ENCODE results near the gene PDXP.

The PDXP gene

GRCh38 chr22:37669586-37669985 lies 11.1 kb downstream of the PDXP start:
- intact Hi-C loops (cut with DNase I): loop anchor here (10.0 kb wide), 1 partner anchor 125 kb away; no protein-coding TSS in a partner anchor
- no peak for DNase-seq

DNA sequence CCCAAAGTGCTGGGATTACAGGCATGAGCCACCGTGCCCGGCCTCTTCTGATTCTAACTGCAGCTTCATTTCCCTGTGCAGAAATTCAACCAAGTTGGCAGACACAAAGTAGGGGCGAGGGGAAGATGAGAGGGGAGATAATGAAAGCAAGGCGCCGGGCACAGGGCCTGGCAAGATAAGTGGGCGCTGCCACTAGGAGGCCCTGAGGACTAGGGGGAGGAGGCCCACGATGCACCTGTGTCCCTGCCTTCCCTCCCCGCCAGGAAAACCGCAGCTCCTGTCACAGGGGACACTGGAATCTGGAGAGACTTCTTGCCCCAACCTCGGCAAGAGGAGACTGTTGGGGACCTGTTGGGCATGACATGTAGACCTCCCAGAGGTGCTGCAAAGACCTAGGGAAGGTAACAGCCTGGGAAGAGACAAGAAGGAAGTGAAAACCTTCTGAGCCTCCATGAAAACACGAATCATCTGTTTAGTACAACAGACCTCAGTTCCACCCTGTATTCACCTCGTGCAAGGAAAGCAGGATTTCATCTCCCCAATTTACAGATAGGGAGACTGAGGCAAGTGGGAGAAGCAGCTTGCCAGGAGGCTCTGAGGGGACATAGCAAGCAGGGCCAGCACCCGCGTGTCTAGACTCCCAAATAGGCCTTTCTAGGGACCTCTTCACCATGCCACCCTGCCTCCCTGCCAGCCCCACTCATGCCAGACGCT lies 13.8 kb downstream of the PDXP start:
- DNase-seq: no peak
- intact Hi-C loops (cut with DNase I): no loop called here

GRCh38 chr22:37672920-37673455 lies 14.5 kb downstream of the PDXP start:
- intact Hi-C loops (cut with DNase I): no loop called here

GRCh38 chr22:37674248-37674647 lies 15.7 kb downstream of the PDXP start:
- no peak for DNase-seq
- intact Hi-C loops (cut with DNase I): no loop called here

More at GRCh38 chr22:37672920-37673455, 14.5 kb downstream of the PDXP start:
- no peak for DNase-seq

- peak; percentile 68 to 98 (median 86) for DNase-seq
Measured at GRCh38 chr22:37674951-37675929, 16.7 kb downstream of the PDXP start, which contains the start of gene LGALS1. LGALS1 (plus strand) TSS chr22:37675636; CDS start chr22:37675703, 67 bp downstream.

GRCh38 chr22:37675930-37676735 lies 17.6 kb downstream of the PDXP start:
- DNase-seq: no peak
- intact Hi-C loops (cut with DNase I): no loop called here

More at GRCh38 chr22:37674951-37675929, 16.7 kb downstream of the PDXP start, which contains the start of gene LGALS1:
- intact Hi-C loops (cut with DNase I): no loop called here

GRCh38 chr22:37676736-37677492 lies 18.4 kb downstream of the PDXP start:
- intact Hi-C loops (cut with DNase I): no loop called here

GRCh38 chr22:37677493-37677974 lies 19.0 kb downstream of the PDXP start:
- intact Hi-C loops (cut with DNase I): no loop called here
- DNase-seq: no peak

More at GRCh38 chr22:37676736-37677492, 18.4 kb downstream of the PDXP start:
- DNase-seq: peak in 7 of 10 donors; percentile 38 to 95 (median 66)

- DNase-seq: no peak
- intact Hi-C loops (cut with DNase I): no loop called here
Measured at GRCh38 chr22:37678372-37678771, 19.8 kb downstream of the PDXP start.

DNA sequence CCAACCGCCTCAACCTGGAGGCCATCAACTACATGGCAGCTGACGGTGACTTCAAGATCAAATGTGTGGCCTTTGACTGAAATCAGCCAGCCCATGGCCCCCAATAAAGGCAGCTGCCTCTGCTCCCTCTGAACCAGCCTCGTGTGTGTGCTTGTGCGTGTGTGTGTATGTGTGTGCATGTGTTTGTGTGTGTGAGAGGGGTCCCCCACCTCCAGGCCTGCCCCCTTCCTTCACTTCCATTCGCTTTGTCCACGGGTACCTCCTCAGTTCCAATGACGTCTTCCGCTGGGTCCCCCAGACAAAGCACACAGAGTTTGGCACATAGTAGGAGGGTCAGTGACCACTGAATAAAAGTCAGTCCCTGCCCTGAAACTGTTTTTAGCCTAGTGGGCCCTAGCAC lies 21.1 kb downstream of the PDXP start:
- intact Hi-C loops (cut with DNase I): no loop called here
- DNase-seq: no peak

DNA sequence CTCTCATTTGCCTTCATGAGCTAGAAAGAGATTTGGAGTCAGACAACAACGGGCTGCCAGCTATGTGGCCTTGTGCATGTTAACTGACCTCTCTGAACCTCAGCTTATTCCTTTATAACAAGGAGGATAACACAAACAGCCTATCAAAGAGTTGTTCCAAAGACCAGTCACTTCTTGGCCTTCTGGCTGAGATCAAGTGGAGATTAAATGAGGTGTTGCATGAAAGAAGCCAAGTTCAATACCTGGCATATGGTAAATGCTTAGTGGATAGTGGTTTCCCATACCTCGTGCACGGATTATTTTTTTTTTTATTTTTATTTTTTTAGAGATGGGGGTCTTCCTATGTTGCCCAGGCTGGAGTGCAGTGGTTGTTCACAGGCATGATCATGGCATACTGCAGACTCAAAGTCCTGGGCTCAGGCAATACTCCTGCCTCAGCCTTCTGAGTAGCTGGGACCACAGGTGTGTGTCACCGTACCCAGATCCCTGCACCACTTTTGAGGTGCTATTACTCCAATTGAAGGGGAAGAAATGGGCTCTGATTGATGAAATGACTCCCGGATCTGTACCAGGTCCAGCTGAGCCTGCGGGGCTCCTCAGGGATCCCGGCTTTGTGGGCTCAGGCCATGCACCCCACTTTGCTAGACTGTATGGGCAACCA lies 21.8 kb downstream of the PDXP start:
- intact Hi-C loops (cut with DNase I): no loop called here

DNA sequence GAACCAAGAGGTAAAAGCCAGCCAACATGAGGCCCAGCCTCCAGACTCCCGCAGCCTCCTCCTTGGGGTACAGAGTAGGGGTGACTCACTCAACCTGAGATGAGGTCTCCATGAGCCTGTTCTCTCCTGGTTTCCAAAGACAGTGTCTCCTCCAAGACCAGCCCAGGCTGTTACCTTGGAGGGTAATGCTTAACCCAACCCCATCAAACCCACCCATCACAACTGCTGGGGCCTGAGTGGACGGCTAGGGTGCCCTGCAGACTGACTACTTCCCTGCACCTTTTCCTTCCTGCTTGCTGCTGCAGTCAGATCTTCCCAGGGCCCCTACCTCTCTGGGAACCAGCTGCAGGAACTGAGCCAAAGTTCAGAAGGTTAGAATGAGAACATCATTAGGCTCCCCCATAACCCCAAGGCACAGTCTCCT lies 22.5 kb downstream of the PDXP start:
- intact Hi-C loops (cut with DNase I): no loop called here
- no peak for DNase-seq

More for the DNA sequence above, 21.8 kb downstream of the PDXP start:
- DNase-seq: no peak

DNA sequence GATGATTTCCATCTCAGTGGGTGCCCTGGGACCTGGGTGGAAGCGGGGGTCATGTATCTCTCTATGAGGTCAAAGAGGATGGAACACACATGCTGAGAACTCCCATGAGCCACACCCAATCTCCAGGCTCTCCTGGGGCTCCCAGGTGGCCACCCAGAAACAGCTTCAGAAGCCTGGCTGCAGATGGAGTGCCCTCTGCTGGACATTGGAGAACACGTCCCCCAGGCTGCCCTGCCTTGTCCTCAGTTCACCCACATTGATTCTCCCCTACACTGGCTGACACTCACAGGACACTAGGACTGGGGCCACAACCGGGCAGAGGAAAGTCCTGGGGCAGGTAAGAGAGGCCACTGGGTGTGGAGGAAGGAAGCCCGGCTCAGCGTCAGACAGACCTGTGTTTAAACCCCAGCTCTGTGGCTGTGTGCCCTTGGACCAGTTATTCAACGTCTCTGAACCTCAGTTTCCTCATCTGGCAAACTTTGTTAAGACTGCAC lies 23.1 kb downstream of the PDXP start:
- intact Hi-C loops (cut with DNase I): no loop called here
- peak; percentile 48 to 94 (median 63) for DNase-seq

DNA sequence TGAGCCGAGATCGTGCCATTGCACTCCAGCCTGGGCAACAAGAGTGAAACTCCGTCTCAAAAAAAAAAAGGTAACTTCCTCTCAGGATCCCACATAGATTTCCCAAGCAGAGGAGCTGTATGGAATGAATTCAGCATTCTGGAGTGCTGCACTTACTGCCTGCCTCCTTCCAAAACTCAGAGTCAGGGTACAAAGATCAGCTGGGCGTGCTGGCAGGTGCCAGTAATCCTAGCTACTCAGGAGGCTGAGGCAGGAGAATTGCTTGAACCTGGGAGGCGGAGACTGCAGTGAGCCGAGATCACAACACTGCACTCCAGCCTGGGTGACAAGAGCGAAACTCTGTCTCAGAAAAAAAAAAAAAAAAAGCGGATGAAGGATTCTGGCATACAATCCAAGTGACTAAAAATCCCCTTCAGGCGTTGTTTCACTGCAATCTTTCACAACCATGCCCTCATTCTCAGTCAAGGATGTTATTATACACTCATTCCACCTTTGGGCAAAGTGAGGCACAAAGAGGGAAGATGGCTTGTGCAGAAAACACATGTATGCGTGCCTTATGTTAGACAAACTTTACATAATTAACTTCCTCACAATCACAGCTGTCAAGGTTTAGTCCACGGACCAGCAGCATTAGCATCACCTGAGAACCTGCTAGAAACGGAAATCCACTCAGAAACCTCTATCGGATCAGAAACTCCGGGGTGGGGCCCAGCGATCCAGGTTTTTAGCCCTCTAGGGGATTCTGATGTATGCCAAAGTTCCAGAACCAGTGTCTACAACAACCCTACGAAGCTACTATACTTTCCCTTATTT lies 26.5 kb downstream of the PDXP start:
- no peak for DNase-seq
- intact Hi-C loops (cut with DNase I): loop anchor here (5.0 kb wide), 1 partner anchor 43 kb away; no protein-coding TSS in a partner anchor

DNA sequence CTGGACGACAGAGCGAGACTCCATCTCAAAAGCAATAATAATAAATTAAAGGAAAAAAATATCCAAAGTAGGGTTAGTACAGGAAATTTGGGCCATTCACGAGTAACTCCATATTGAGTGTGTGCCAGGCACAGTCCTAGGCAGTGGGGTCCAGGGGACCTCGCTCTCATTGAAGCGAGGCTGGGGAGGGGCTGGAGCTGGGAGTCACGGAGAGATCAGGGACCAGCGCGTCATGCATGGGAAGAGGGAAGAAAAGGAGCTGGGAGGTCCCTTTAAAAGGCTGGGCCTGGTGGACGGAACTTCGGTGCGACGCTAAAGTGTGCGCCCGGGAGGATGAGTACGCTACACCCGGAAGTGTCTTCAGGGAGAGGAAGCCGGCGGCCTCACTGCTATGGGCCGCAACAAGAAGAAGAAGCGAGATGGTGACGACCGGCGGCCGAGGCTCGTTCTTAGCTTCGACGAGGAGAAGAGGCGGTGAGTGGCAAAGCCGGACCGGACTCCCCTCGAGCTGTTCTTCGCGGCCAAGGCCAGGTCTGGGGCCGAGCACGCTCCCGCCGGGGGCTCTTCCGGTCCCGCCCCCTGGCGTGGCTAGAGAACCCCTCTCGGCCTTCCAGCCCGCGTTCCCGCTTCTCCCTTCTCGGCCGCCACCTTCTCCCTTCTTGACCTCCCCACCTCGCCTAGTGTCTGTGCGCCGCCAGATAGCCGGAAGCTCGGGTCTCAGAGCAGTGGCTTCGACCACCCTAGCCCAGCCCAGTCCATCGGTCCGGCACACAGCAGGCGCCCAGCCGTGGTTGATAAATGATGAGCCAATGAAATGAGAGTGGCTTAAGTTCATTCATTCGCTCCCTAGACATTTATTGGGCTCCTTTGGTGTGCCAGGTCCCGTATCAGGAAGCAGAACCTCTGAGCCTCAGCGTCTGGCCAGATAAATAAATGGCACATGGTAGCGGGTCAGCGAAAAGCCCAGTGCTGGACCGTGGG lies 27.8 kb downstream of the PDXP start, which contains the start of gene NOL12:
TSS of gene NOL12 (plus strand) at position 342 of the 981 bp plus-strand sequence. CDS start at position 392, 50 bp downstream.
- intact Hi-C loops (cut with DNase I): loop anchor here (5.0 kb wide), 1 partner anchor 44 kb away; no protein-coding TSS in a partner anchor
- DNase-seq: peak; percentile 74 to 97 (median 80)

DNA sequence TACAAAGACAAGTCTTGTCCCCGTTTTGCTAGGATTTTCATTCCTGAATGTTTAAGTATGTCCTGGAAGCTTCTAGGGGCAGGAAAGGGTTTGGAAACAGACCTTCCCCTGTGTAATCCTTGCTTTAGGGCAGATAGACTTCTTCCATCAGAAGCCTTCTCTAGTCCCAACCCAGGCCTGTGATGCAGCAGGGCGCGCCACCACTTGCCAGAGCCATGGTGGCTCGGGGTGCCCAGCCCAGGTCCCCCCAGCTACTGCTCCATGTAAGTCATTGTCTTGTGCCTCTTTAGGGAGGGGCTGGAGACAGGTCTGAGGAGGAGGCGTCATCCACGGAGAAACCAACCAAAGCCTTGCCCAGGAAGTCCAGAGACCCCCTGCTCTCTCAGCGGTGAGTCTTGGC lies 31.9 kb downstream of the PDXP start:
- DNase-seq: no peak
- intact Hi-C loops (cut with DNase I): no loop called here
